Muscle layer of colon (tissue), 2 donors: ENCODE results near the gene RAD51B.

Experiments used
- H3K27ac ChIP-seq: one replicate; pipeline ENCODE4 v1.7.0; 2013; ENCODE audit warnings: low read depth, mild to moderate bottlenecking, low read length, moderate library complexity
- H3K27me3 ChIP-seq, 2 donors: one replicate each; pipeline ENCODE4 v1.7.0; 2013; ENCODE audit warnings: low read length in 2 of 2, mild to moderate bottlenecking in 2 of 2; ENCODE audit not compliant: insufficient read depth in 2 of 2, control insufficient read depth in 1 of 2
- H3K36me3 ChIP-seq: one replicate; pipeline ENCODE4 v1.7.0; 2013; ENCODE audit warnings: mild to moderate bottlenecking, low read length; ENCODE audit not compliant: insufficient read depth
- H3K4me1 ChIP-seq: one replicate; pipeline ENCODE4 v1.7.0; 2013; ENCODE audit warnings: mild to moderate bottlenecking, low read length; ENCODE audit not compliant: insufficient read depth
- H3K4me3 ChIP-seq, 2 donors: one replicate each; pipeline ENCODE4 v1.7.0; 2013; ENCODE audit warnings: low read length in 2 of 2, low read depth in 1 of 2, mild to moderate bottlenecking in 1 of 2, moderate library complexity in 1 of 2
- H3K9ac ChIP-seq: one replicate; pipeline ENCODE4 v1.7.0; 2013; ENCODE audit warnings: low read length
- H3K9me3 ChIP-seq: one replicate; pipeline ENCODE4 v1.7.0; 2013; ENCODE audit warnings: mild to moderate bottlenecking, low read length
- donor health status: abdominal sarcoma.
- donor health status: Adenocarcinoma of cecum.

The RAD51B gene

DNA sequence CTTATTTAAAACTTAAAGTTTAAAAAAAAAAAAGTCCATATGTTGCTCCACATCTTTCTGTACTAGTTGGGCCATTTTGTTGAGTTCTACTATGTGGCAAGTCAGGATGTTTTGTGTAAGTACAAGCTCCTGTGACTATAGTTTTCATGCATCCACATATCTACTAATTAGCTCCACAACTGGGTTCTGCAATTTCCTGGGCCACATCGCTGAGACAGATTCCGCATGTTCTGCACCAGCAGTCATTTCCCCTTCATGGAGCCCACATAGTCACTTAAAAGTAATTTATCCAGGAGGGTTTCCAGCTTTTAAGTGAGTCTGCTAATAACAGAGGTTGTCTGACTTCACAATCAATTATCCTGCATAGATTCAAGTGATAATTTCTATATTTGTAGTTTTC, 511.8 kb downstream of the RAD51B start:
- Histone ChIP-seq H3K4me3 (no peak overlapping the region), H3K9ac (no peak overlapping the region), H3K4me1 (peaks cover 7% of the 10 kb centered on the region), H3K27ac (no peak overlapping the region), H3K36me3 (no peaks in the 10 kb centered on the region), H3K27me3 (no peaks in the 10 kb centered on the region), H3K9me3 (no peaks in the 10 kb centered on the region)

- Histone ChIP-seq H3K27me3 (no peaks in the 10 kb centered on the region), H3K4me3 (no peak overlapping the region), H3K36me3 (no peaks in the 10 kb centered on the region), H3K27ac (no peak overlapping the region), H3K9me3 (no peaks in the 10 kb centered on the region), H3K9ac (no peak overlapping the region), H3K4me1 (peaks cover 10% of the 10 kb centered on the region)
Observed at GRCh38 chr14:68331991-68332390, 512.4 kb downstream of the RAD51B start.

DNA sequence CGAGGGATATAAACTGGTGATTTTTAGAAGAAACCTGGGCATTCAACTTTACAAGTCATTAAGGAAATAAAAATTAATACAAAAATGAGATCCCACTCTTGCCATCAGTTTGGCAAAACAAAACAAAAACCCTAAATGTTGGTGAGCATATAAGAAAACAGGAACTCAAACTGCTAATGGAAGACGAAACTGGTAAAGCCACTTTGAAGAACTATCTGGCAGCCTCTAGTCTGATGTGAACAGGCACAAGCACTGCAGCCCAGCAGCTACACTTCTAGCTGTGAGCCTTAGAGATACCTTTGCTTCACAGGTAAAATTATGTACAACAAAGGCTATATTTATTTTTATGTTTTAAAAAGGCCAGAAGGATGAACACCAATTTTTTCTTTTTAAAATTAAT, 513.7 kb downstream of the RAD51B start:
- Histone ChIP-seq H3K27ac (no peak overlapping the region), H3K4me1 (peaks cover 12% of the 10 kb centered on the region), H3K4me3 (no peak overlapping the region), H3K9me3 (no peaks in the 10 kb centered on the region), H3K27me3 (no peaks in the 10 kb centered on the region), H3K9ac (no peak overlapping the region), H3K36me3 (no peaks in the 10 kb centered on the region)

DNA sequence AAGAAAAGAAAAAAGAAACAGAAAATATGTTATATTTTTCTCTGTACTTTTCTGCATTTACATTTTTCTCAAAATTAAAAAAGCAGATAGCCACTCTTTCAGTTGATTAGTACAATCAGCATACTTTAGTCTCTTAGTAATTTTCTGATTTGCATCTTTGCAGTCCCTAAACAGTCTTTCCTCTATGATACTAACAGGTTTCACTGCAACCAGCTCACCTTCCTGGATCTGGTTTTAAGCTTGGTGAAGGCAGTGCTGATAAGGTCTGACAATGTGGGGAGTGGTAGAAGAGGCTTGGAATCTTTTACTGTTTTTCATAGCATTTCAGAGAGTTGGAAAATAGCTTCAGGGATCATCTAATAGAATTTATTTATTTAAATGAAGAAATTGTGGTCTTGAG, 515.7 kb downstream of the RAD51B start:
- Histone ChIP-seq H3K27ac (no peak overlapping the region), H3K27me3 (no peaks in the 10 kb centered on the region), H3K9ac (no peak overlapping the region), H3K4me3 (no peak overlapping the region), H3K9me3 (no peaks in the 10 kb centered on the region), H3K36me3 (no peaks in the 10 kb centered on the region), H3K4me1 (peaks cover 12% of the 10 kb centered on the region)

DNA sequence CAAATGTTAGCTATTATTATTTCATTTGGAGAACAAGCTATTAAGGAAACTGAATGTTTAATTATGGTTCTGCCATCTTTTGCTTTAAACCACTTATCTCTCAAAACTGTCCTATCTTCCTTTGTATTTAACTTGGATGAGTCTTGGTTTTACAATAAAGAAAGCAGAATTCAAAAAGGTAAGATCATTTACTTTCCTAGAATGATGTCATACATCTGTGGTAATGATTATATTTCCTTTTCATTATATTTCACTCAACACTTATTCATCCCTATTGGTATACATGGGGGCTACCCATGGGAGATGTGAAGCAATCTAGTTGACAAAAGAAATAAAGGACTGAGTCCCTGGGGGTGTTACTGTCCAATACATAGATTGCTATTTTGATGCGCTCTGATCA, 516.6 kb downstream of the RAD51B start:
- Histone ChIP-seq H3K9me3 (no peaks in the 10 kb centered on the region), H3K9ac (no peak overlapping the region), H3K27me3 (no peaks in the 10 kb centered on the region), H3K36me3 (no peaks in the 10 kb centered on the region), H3K4me1 (peaks cover 12% of the 10 kb centered on the region), H3K27ac (no peak overlapping the region), H3K4me3 (no peak overlapping the region)

DNA sequence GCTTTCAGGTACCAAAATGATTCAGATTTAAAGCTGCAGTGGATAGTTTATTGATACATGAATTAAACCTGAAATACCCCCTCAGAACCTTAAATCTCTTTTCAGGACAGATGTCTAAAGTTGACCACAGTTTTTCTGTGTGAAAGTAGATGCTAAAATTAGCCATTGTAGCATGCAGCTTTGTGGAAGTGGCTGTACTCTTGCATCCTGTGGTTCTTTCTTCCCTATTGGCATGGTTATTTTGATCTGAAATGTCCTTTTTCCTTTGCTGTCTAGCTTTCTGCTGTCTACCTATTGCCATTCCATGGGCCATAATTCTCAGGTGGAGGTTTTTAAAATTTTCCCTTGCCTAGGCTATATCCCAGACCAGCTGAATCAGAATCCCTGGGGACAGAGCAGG, 517.7 kb downstream of the RAD51B start:
- H3K36me3 ChIP-seq: no peaks in the 10 kb centered on the region
- H3K27ac ChIP-seq: no peak overlapping the region
- peaks cover 18% of the 10 kb centered on the region for H3K4me1 ChIP-seq
- H3K27me3 ChIP-seq: no peaks in the 10 kb centered on the region
- no peak overlapping the region for H3K9ac ChIP-seq
- no peak overlapping the region for H3K4me3 ChIP-seq
- no peaks in the 10 kb centered on the region for H3K9me3 ChIP-seq

GRCh38 chr14:68340262-68340661, 520.7 kb downstream of the RAD51B start:
- H3K4me3 ChIP-seq: no peak overlapping the region
- H3K27ac ChIP-seq: no peak overlapping the region
- H3K27me3 ChIP-seq: no peaks in the 10 kb centered on the region
- no peaks in the 10 kb centered on the region for H3K9me3 ChIP-seq
- H3K4me1 ChIP-seq: peaks cover 11% of the 10 kb centered on the region
- no peak overlapping the region for H3K9ac ChIP-seq
- no peaks in the 10 kb centered on the region for H3K36me3 ChIP-seq

- H3K9ac ChIP-seq: no peak overlapping the region
- H3K27me3 ChIP-seq: no peaks in the 10 kb centered on the region
- H3K36me3 ChIP-seq: no peaks in the 10 kb centered on the region
- peaks cover 15% of the 10 kb centered on the region for H3K4me1 ChIP-seq
- H3K27ac ChIP-seq: no peak overlapping the region
- H3K9me3 ChIP-seq: no peaks in the 10 kb centered on the region
- H3K4me3 ChIP-seq: no peak overlapping the region
Observed at GRCh38 chr14:68341411-68342212, 522.0 kb downstream of the RAD51B start.

- Histone ChIP-seq H3K4me3 (no peak overlapping the region), H3K27me3 (no peaks in the 10 kb centered on the region), H3K9me3 (no peaks in the 10 kb centered on the region), H3K9ac (no peak overlapping the region), H3K36me3 (no peaks in the 10 kb centered on the region), H3K4me1 (peaks cover 17% of the 10 kb centered on the region), H3K27ac (no peak overlapping the region)
Observed at GRCh38 chr14:68342216-68342763, 522.7 kb downstream of the RAD51B start.

DNA sequence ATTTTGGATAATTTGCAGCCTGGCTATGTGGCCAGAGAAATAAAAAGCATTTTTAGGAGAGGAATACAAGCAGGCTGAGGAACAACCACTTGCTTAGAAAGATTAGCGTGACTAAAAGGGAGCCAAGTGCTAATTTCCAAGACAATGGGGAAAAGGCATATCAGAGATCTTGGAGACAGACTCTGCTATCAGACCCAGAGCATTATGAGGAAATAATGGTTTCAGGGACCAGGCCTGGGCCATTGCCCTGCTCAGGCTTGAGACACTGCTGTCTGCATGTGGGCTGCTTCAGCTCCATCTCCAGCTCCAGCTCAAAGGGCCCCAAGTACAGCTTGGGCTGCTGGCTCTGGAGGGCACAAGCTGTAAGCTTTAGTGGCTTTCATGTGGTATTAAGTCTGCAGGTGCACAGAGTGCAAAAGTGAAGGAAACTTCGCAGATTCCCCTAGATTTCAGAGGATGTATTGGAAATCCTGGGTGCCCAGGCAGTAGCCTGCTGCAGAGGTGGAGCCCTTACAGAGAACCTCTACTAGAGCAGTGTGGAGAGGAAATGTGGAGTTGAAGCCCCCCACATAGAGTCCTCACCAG, 524.0 kb downstream of the RAD51B start:
- Histone ChIP-seq H3K27me3 (no peaks in the 10 kb centered on the region), H3K9me3 (no peaks in the 10 kb centered on the region), H3K4me3 (no peak overlapping the region), H3K4me1 (peaks cover 18% of the 10 kb centered on the region), H3K27ac (no peak overlapping the region), H3K36me3 (no peaks in the 10 kb centered on the region), H3K9ac (no peak overlapping the region)

GRCh38 chr14:68345738-68346137, 526.2 kb downstream of the RAD51B start:
- Histone ChIP-seq H3K9me3 (no peaks in the 10 kb centered on the region), H3K9ac (no peak overlapping the region), H3K4me1 (peaks cover 30% of the 10 kb centered on the region), H3K27me3 (no peaks in the 10 kb centered on the region), H3K36me3 (no peaks in the 10 kb centered on the region), H3K4me3 (no peak overlapping the region), H3K27ac (no peak overlapping the region)
